22Rv1 (cell line): ENCODE measurements around the gene STXBP5L.

ENCODE experiments used
- H3K27ac ChIP-seq: fragments of 450-650 bp; 2 replicates; pipeline ENCODE4 v1.5.1; 2017
- CTCF ChIP-seq: fragments of 450-650 bp; IDR thresholded peaks from 2 replicates; pipeline ENCODE4 v1.5.1; 2017; ENCODE audit warnings: mild to moderate bottlenecking
- ZFX ChIP-seq: fragments of 450-650 bp; IDR thresholded peaks from 2 replicates; pipeline ENCODE4 v1.6.1; 2017; ENCODE audit warnings: antibody characterized with exemption, borderline replicate concordance

The STXBP5L gene

GRCh38 chr3:120928991-120929390 is 21.0 kb downstream of the STXBP5L start:
- no peak overlapping the region for H3K27ac ChIP-seq

GRCh38 chr3:120931593-120931992 is 23.6 kb downstream of the STXBP5L start:
- no peak for TF ChIP-seq CTCF
- TF ChIP-seq ZFX: no peak
- H3K27ac ChIP-seq: no peak overlapping the region

More at GRCh38 chr3:120928991-120929390, 21.0 kb downstream of the STXBP5L start:
- no peak for TF ChIP-seq CTCF
- no peak for TF ChIP-seq ZFX

DNA sequence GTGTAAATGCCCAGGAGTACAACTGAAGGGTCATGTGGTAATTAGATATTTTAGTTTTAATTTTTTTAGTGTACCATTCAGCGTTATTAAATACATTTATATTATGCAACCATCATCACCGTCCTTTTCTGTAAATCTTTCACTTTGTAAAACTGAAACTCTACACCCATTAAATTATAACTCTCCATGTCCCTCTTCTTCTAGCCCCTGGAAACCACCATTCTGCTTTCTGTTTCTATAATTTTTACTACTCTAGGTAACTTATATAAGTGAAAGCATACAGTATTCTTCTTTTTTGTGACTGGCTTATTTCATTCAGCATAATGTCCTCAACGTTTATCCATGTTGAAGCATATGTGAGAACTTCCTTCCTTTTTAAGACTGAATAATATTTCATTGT is 48.1 kb downstream of the STXBP5L start:
- TF ChIP-seq ZFX (no peak), CTCF (no peak)

DNA sequence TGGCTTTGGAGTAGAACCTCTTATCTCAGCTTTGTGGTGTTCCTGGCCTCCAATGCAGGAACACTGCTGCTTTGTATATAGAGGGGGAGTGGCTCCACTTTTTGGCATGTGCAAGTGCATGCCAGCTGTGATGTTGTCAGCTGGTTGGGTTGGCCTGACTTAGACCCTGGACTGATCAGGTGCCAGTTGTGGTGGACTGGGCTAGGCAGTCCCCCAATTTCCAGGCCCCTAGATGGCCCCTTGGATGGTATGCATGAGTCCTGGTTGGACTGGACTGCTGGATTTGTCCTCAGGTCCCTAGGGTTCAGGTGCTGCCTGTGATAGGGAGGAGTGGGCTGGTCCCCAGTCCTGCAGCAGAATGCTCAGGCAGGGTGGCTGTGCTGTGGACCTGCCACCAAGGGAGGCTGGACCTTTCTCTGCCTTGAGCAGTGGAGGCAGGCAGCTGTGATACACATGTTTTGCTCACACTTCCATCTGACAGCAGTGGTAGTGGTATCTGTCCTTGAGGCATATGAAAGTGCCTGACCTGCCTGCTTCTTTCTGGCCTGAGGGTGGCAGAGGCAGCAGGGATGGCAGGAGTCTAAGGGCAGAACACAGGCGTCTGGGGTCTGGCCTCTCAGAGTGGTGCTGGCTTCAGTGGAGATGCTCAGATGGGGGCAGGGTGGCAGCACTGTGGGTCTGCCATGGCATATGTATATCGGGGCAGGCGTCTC is 74.8 kb downstream of the STXBP5L start:
- H3K27ac ChIP-seq: no peak overlapping the region
- TF ChIP-seq CTCF (no peak), ZFX (no peak)

More for the DNA sequence above, 48.1 kb downstream of the STXBP5L start:
- no peak overlapping the region for H3K27ac ChIP-seq

- H3K27ac ChIP-seq: no peak overlapping the region
- TF ChIP-seq CTCF: no peak
- TF ChIP-seq ZFX: no peak
Measured at GRCh38 chr3:120983321-120983665, 75.3 kb downstream of the STXBP5L start.

DNA sequence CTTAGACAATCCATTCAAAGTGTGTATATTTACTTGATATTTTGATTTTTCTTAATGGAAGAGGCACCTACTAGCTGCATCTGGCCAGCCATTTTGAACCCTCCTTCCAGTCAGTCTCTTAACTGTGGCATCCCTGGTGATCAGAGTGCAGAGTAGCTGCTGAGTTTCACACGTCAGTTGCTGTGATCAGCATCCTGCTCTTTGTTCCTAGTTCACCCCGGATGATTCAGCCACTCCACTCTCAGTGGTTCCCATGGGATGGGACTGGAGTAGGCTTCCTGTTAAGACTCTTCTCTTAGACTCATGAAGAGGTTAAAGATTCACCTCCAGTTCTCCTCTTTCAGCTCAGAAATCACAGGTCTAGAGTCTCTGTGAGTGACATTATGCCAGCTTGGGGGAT is 75.8 kb downstream of the STXBP5L start:
- no peak overlapping the region for H3K27ac ChIP-seq
- no peak for TF ChIP-seq ZFX
- no peak for TF ChIP-seq CTCF

DNA sequence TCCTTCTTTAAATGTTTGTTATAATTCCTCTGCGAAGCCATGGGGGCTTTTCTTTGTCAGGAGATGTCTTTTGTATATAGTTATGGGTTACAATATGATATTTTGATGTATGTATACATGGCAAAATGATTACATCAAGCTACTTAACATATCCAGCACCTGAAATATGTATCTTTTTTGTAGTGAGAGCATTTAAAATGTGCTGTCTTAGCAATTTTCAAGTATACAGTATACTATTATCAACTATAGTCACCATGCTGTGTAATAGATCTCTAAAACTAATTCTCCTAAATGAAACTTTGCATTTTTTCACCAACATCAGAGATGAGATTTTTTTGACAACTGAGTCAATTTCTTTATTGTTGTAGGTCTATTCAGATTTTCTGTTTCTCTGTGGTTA is 77.2 kb downstream of the STXBP5L start:
- H3K27ac ChIP-seq: no peak overlapping the region
- no peak for TF ChIP-seq ZFX
- no peak for TF ChIP-seq CTCF
